Measurements from ENCODE around the gene FAM72C. TPM values are rescaled to one million over a fixed set of nuclear protein-coding genes. Genes with fewer than 3 reads are reported as not detected.
"Not testable (repeated sequence)": the region's sequence is repeated elsewhere in the genome, so short reads cannot be mapped to it uniquely, and the experiment has no call there.

Gene FAM72C
- total RNA-seq, 1 donor from 2014 or later: 0.96 TPM

DNA sequence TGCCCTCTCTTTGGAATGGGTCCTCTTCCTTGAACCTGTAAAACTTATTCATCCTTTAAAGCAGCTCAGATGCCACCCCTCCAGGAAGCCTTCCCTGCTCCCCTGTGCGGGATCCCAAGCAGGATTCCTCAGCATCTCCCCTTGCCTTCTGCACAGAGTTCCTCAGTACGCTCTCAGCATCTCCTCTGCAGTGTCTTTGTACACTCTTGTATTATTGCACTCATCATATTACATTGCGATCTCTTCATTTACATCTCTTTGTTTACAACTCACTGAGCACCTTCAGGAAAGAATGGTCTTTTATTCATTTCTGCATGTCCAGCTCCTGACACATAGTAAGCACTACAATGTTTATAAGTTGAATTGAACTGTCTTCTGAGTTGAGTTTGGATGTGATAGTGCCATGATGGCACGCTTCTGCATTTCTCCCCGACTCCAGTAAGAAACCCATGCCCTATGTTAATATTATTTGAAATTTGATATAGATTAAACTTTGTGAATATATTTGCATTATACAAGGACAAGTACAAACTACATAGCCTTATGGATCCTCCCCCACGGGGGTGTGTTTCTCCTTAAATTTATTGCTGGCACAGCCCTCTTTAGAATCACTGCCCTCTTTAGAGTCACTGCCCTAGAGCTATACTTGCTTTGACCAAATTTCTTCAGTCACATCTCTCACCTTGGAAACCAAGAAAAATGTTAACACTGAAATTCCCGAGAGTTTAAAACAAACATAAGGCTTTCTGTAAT lies 13.1 kb upstream of the FAM72C start:
- DNase-seq (ENCODE audit: low read depth): not testable (repeated sequence)

DNA sequence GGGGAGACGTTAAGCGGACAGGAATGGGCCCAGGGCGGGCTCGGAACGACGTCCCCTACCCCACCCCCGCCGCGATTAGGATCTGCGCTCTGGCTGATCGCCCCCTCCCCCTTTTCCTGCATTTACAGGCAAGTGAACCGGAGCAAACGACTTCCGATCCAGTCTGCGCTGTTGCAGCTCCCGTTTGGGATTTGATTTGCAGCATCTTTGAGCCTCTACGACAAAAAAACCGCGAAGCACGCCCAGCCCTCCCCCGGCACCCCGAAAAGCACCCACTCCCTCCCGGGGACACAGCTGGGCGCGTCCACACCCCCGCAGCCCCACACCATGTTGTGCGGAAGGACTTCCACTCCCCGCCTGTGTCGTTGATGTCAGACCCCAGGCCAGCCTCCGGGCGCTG lies 2.6 kb upstream of the FAM72C start:
- DNase-seq (ENCODE audit: low read depth): not testable (repeated sequence)

DNA sequence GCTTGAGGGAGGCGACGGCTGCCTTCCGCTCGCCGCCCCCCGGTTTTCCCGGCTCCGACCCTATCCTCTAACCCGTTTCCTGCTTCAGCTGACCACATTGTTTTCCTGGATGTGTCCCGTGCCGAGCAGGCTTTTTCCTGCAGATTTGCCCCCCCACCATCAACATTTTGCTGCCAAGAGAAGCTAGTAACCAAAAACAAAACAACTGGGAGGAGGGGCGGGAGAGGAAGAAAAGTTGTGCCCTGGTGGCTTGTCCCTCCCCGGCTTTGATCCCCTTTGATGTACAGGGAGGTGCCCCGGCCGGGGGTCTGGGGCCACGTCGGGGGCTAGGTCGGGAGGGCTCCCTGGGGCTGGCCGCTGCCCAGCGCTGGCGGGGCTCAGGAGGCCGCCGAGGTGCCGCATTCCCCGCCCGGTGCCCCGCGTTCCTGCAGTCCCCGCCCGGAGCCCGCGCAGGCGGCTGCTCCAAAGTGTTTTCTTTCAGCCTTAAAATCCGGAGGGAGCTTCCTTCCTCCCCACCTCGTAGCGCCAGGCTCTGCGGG lies 2.2 kb upstream of the FAM72C start:
- DNase-seq (ENCODE audit: low read depth): not testable (repeated sequence)

DNA sequence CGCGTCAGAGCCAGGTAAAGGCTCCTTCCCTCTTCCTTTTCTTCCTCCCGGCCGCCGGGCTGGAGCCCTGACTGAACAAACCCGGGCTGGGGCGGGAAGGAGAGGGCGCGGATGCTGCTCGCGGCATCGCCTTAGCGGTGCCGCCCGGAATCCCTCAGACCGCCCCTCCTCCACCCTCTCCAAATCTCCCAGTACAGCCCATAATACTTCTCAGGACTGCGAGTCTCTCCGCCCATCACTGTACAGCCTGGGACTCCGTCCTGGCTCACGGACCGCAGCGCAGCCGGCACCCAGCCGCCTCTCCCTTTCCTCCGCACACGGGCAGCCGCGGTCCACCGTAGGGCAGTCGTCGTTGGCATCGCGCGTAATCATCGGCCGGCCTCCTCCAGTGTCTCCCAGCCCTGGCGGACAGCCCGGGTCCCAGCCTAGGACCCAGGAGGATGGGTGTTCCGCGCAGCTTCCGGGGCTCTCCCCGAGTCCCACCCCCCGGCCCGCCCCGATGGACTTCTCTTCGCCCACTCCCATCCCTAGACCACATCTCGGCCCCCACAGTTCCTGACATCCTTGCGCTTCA lies 1.1 kb upstream of the FAM72C start:
- not testable (repeated sequence) for DNase-seq (ENCODE audit: low read depth)

DNA sequence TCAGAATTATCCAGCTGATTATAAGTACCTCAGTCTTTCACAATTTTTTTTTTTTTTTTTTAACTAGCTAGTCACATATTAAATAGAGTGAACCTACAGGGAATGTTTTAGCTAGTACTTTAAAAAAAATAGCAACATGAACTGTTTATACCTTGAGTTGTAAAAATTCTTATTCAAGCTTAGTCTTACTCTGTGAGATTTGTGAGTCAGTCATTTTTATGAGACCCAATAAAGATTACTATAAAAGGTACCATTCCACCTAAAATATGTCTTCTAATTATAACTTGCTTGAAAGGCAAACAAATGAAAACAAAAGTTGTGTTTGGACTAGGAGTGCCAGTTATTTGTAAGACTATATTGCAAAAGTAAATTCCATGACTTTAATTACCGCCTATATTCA lies 5.9 kb downstream of the FAM72C start:
- not testable (repeated sequence) for DNase-seq (ENCODE audit: low read depth)

DNA sequence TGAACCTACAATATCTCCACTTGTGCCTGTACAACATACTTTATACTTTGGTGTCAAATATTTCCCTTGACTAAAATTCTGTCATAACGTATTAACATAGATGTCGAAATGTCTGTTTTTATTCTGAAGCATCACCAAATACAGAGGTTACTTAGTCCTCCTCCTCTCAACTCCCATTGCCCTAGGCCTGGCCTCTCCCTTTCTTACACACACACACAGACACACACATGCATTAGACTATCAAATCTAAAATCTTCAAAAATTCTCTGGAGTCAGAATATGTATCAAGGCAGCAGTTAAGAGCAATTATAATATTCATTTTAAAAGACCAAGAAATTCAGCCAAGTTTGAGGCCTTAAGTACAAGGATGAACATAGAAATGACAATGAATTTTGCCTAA lies 7.5 kb downstream of the FAM72C start:
- DNase-seq (ENCODE audit: low read depth): not testable (repeated sequence)

DNA sequence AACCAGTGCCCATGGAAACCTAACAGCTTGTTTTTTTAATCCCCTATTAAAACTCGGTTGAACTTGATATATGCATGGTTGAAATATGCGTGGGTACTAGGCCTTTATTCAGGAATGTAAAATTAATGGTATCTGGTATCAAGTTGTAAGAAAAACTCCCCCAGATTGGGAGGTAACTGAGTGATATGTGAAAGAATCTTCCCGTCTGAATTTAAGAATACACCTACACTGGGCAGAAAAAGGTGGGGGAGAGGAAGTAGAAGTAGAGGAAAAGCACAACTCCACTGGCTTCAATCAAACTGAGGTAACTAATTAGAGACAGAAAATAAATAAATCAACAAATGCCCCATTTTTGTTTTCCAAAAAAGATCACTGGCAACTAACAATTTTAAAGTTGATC lies 15.9 kb downstream of the FAM72C start:
- DNase-seq (ENCODE audit: low read depth): not testable (repeated sequence)

DNA sequence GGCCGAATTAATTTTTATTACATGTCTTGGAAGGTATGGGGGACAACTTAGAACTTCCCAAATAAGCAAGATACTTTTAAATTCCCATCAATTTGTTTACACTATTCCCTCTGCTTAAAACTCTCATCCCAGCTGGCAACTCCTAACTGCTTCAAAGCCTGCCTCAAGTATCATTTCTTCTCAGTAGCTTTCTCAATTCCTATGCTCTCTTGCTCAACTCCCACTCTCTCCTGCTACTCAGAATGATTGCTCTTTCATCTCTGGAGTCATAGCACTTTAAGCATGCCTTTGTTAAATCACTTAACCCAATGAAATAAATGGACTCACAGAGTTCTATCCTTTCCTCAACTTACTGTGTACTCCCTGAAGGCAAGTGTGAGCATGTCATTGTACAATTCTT lies 18.9 kb downstream of the FAM72C start:
- DNase-seq (ENCODE audit: low read depth): not testable (repeated sequence)

GRCh38 chr1:143951485-143952391 lies 20.0 kb downstream of the FAM72C start:
- not testable (repeated sequence) for DNase-seq (ENCODE audit: low read depth)

GRCh38 chr1:143947749-143948148 lies 24.0 kb downstream of the FAM72C start:
- DNase-seq (ENCODE audit: low read depth): not testable (repeated sequence)

DNA sequence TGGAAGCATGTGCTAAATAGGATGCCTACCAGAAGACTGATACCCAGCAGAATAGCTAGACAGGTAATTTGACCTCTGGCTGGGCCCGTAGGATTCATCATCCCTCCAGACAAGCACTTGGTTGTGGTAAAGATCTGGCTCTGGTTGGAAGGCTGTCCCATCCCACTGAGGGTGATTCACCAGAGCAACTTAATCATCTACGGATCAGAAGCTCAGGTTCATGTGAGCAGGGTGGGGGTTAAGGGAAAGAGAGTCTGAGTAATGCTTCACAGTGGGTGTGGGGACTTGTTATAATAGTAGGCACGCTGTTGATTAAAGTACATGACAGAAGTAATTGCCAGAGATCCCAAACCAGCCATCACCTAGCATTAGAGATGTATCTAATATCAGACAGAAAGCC lies 26.5 kb downstream of the FAM72C start:
- not testable (repeated sequence) for DNase-seq (ENCODE audit: low read depth)

GRCh38 chr1:143944576-143945240 lies 27.1 kb downstream of the FAM72C start:
- DNase-seq (ENCODE audit: low read depth): not testable (repeated sequence)

- not testable (repeated sequence) for DNase-seq (ENCODE audit: low read depth)
Measured at GRCh38 chr1:143943319-143943978, 28.3 kb downstream of the FAM72C start.

GRCh38 chr1:143942238-143942860 lies 29.4 kb downstream of the FAM72C start:
- DNase-seq (ENCODE audit: low read depth): not testable (repeated sequence)

DNA sequence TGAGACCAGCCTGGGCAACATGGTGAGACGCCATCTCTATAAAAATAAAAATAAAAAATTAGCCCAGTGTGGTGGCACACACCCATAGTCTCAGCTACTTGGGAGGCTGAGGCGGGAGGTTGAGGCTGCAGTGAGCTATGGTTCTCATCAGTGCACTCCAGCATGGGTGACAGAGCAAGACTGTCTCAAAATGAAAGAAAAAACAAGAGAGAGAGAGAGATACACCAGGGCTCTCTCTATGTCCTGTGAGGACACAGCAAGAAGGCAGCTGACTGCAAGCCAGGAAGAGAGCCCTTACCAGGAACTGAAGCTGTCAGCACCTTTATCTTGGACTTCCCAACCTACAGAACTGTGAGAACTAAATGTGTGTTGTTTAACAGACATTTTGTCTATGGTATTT lies 32.1 kb downstream of the FAM72C start:
- DNase-seq (ENCODE audit: low read depth): not testable (repeated sequence)

DNA sequence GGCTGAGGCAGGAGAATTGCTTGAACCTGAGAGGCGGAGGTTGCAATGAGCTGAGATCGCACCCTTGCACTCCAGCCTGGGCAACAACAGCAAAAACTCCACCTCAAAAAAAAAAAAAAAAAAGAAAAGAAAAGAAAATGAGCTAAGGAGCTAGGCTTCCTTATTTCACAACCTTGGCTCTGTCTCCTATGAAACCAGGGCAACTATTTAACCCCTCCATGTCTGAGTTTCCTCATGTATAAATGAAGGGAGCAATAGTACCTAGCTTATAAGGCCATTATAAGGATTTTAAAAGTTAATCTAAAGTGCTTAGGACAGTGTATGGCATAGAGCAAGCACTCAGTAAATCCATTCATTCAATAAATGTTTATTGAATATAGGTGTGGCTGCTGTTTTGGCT lies 32.9 kb downstream of the FAM72C start:
- not testable (repeated sequence) for DNase-seq (ENCODE audit: low read depth)

GRCh38 chr1:143936457-143937115 lies 35.2 kb downstream of the FAM72C start:
- DNase-seq (ENCODE audit: low read depth): not testable (repeated sequence)

- not testable (repeated sequence) for DNase-seq (ENCODE audit: low read depth)
Measured at GRCh38 chr1:143919127-143919526, 52.7 kb downstream of the FAM72C start.

DNA sequence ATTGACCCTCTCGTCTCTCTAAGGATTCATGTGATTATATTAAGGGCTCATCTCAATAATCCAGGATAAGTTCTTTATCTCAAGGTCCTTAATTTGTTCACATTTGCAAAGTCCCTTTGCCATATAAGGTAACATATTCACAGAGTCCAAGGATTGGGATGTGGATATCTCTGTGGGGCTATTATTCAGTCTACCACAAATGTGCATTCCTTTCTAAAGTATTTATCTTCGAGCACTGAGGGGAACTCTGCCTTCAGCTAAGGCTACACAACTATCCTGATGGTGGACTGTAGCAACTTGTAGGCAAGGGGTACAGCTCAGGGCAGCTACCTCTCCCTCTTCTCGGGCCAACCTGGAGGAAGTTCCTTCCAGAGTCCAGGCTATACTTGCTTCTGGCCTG lies 53.2 kb downstream of the FAM72C start:
- DNase-seq (ENCODE audit: low read depth): not testable (repeated sequence)
